Measurements from ENCODE around the gene TRMT11. TPM values are rescaled to one million over a fixed set of nuclear protein-coding genes. Genes with fewer than 3 reads are reported as not detected.

Gene TRMT11
- total and polyA plus RNA-seq, 2 of the 13 experiments (the other 11 are each of a cell fraction or from before 2014, with no cell fraction given): 42.2 to 81.9 TPM

- TF ChIP-seq, protein P1, sequence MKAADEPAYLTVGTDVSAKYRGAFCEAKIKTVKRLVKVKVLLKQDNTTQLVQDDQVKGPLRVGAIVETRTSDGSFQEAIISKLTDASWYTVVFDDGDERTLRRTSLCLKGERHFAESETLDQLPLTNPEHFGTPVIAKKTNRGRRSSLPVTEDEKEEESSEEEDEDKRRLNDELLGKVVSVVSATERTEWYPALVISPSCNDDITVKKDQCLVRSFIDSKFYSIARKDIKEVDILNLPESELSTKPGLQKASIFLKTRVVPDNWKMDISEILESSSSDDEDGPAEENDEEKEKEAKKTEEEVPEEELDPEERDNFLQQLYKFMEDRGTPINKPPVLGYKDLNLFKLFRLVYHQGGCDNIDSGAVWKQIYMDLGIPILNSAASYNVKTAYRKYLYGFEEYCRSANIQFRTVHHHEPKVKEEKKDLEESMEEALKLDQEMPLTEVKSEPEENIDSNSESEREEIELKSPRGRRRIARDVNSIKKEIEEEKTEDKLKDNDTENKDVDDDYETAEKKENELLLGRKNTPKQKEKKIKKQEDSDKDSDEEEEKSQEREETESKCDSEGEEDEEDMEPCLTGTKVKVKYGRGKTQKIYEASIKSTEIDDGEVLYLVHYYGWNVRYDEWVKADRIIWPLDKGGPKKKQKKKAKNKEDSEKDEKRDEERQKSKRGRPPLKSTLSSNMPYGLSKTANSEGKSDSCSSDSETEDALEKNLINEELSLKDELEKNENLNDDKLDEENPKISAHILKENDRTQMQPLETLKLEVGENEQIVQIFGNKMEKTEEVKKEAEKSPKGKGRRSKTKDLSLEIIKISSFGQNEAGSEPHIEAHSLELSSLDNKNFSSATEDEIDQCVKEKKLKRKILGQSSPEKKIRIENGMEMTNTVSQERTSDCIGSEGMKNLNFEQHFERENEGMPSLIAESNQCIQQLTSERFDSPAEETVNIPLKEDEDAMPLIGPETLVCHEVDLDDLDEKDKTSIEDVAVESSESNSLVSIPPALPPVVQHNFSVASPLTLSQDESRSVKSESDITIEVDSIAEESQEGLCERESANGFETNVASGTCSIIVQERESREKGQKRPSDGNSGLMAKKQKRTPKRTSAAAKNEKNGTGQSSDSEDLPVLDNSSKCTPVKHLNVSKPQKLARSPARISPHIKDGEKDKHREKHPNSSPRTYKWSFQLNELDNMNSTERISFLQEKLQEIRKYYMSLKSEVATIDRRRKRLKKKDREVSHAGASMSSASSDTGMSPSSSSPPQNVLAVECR (CRISPR knock-in tag; IDR thresholded peaks at IDR 0.05; ENCODE audit: borderline replicate concordance): peak; percentile 16; the same call in 1 of the 2 replicates
- TF ChIP-seq, protein P2, sequence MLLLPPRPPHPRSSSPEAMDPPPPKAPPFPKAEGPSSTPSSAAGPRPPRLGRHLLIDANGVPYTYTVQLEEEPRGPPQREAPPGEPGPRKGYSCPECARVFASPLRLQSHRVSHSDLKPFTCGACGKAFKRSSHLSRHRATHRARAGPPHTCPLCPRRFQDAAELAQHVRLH (CRISPR knock-in tag; IDR thresholded peaks at IDR 0.05; ENCODE audit: borderline replicate concordance, low read depth): peak; percentile 65; the same call in 1 of the 2 replicates
- no peak for TF ChIP-seq FLYWCH1 (CRISPR knock-in tag; IDR thresholded peaks at IDR 0.05)
- peak; percentile 70 for TF ChIP-seq PHF5A (CRISPR knock-in tag; IDR thresholded peaks at IDR 0.05; ENCODE audit: low read depth, unreplicated experiment)
- TF ChIP-seq ZNF441 (CRISPR knock-in tag; IDR thresholded peaks at IDR 0.05; ENCODE audit: borderline replicate concordance): peak; percentile 40; the same call in 1 of the 2 replicates
- TF ChIP-seq PHF20 (CRISPR knock-in tag; IDR thresholded peaks at IDR 0.05): no peak
- TF ChIP-seq ATF2 (CRISPR knock-in tag; IDR thresholded peaks at IDR 0.05): peak; percentile 45; the same call in 1 of the 2 replicates
- TF ChIP-seq TCF7L2 (IDR thresholded peaks at IDR 0.05; ENCODE audit: low read depth, low read length): no peak
- no peak for TF ChIP-seq SP4 (CRISPR knock-in tag; IDR thresholded peaks at IDR 0.05)
- TF ChIP-seq U2AF1 (optimal IDR thresholded peaks at IDR 0.05; ENCODE audit: low read depth, low read length): no peak
- peak; percentile 97; the same call in 1 of the 2 replicates for TF ChIP-seq AHDC1 (CRISPR knock-in tag; IDR thresholded peaks at IDR 0.05; ENCODE audit: borderline replicate concordance)
- TF ChIP-seq FOXP4 (CRISPR knock-in tag; IDR thresholded peaks at IDR 0.05): peak; percentile 85
Measured at GRCh38 chr6:125944434-125944816, 41.9 kb upstream of the TRMT11 start (continued).

All from HepG2 (cell line).